Astrocyte of the cerebellum (primary cell): ENCODE data around the gene TMED9.

Experiments used
- DNase-seq: peaks from one replicate; pipeline ENCODE4 v3.0.0-alpha.2; 2011; ENCODE audit warnings: low read depth
- H3K4me3 ChIP-seq: 2 replicates; pipeline ENCODE4 v1.5.1; 2011; ENCODE audit warnings: mild to moderate bottlenecking, low read depth, low read length, moderate library complexity
- in situ Hi-C: cut with HindIII; loops from 2 replicates; pipeline ENCODE4 v1.10.0; 2017; ENCODE audit warnings: low sequenced_read_pairs
- TF ChIP-seq, protein P1 (sequence below): IDR thresholded peaks from 2 replicates; pipeline ENCODE4 v1.5.1; 2012; ENCODE audit warnings: low read length, low read depth, moderate library complexity, mild to moderate bottlenecking; ENCODE audit errors: missing control alignments

The TMED9 gene

GRCh38 chr5:177592010-177592834, at the start of gene TMED9:
Gene TMED9, plus strand, starts transcription at chr5:177592203. Its CDS starts 12 bp downstream, at chr5:177592215.
- H3K4me3 ChIP-seq = peak within 1 kb of the TSS; percentile 94

GRCh38 chr5:177542816-177543465, 49.1 kb upstream of the TMED9 start:
- no peak for DNase-seq
- TF ChIP-seq, protein P1, sequence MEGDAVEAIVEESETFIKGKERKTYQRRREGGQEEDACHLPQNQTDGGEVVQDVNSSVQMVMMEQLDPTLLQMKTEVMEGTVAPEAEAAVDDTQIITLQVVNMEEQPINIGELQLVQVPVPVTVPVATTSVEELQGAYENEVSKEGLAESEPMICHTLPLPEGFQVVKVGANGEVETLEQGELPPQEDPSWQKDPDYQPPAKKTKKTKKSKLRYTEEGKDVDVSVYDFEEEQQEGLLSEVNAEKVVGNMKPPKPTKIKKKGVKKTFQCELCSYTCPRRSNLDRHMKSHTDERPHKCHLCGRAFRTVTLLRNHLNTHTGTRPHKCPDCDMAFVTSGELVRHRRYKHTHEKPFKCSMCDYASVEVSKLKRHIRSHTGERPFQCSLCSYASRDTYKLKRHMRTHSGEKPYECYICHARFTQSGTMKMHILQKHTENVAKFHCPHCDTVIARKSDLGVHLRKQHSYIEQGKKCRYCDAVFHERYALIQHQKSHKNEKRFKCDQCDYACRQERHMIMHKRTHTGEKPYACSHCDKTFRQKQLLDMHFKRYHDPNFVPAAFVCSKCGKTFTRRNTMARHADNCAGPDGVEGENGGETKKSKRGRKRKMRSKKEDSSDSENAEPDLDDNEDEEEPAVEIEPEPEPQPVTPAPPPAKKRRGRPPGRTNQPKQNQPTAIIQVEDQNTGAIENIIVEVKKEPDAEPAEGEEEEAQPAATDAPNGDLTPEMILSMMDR = no peak
- in situ Hi-C loops = no loop called here
- no peak overlapping the region for H3K4me3 ChIP-seq

More at GRCh38 chr5:177592010-177592834, at the start of gene TMED9:
- in situ Hi-C loops = no loop called here
- DNase-seq = peak; percentile 32
- TF ChIP-seq, protein P1 = no peak

GRCh38 chr5:177545487-177546257, 46.3 kb upstream of the TMED9 start:
- H3K4me3 ChIP-seq = no peak overlapping the region
- TF ChIP-seq, protein P1 = no peak
- DNase-seq = no peak
- in situ Hi-C loops = no loop called here

- TF ChIP-seq, protein P1 = no peak
- in situ Hi-C loops = no loop called here
- peak; percentile 93 for DNase-seq
- H3K4me3 ChIP-seq = no peak overlapping the region
Observed at GRCh38 chr5:177546258-177546741, 45.7 kb upstream of the TMED9 start.

DNA sequence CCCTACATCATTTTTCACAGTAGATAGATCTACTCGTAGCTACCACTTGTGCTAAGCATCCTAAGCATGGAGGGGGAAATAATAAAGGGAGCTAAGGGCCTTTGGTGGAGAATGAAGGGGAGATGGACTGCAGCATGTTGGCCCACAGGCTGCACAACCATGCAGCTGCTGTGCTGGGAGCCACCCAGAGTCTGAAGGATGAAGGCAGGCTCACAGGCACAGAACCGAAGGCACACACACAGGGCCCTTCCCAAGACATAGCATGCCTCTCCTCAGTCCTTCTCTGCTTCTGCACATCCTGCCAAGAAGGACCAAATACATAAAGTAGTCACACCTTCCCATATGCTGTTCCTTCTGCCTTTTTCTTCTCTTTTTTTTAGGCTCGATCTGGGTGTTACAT, 44.3 kb upstream of the TMED9 start:
- TF ChIP-seq, protein P1 = no peak
- no peak overlapping the region for H3K4me3 ChIP-seq
- DNase-seq = no peak
- in situ Hi-C loops = no loop called here

DNA sequence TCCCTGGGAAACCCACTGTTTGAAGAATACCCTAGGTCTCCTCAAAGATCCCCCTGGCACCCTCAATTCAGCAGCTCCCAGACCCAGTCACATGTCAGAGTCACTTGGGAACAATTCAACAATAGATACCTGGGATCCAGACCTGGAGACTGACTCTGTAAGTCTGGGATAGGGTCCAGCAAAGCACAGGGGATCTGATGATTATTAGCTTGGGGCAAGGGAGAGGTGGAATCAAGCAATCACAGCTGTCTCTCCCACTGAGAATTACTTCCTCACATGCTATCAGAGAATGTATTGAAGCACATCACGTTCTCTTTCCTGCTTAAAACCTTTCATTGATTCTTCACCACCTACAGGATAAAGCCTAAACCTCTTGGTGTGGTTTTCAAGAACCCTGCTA, 43.5 kb upstream of the TMED9 start:
- DNase-seq = no peak
- TF ChIP-seq, protein P1 = no peak
- in situ Hi-C loops = no loop called here

More for the DNA sequence above, 43.5 kb upstream of the TMED9 start:
- H3K4me3 ChIP-seq = no peak overlapping the region
